Activated CD8-positive, alpha-beta memory T cell treated with anti-CD3 and anti-CD28 coated beads, Interleukin-2, amount 50 U/mL, for 24 hours (primary cell): Measurements from ENCODE around the gene ERC2.

Source experiments
- DNase-seq: peaks from one replicate; pipeline ENCODE4 v3.0.0-alpha.2; 2020; ENCODE audit errors: extremely low read depth

ERC2 gene

GRCh38 chr3:56253941-56254665 is 214.2 kb downstream of the ERC2 start:
- DNase-seq: no peak

GRCh38 chr3:56251343-56251945 is 216.8 kb downstream of the ERC2 start:
- DNase-seq: no peak

- no peak for DNase-seq
These were observed 220.2 kb downstream of the ERC2 start for GRCh38 chr3:56248021-56248420.

GRCh38 chr3:56238299-56238698 is 230.0 kb downstream of the ERC2 start:
- DNase-seq: no peak

- DNase-seq: no peak
These were observed 234.5 kb downstream of the ERC2 start for GRCh38 chr3:56233742-56234141.

GRCh38 chr3:56229311-56229710 is 239.0 kb downstream of the ERC2 start:
- no peak for DNase-seq

- DNase-seq: no peak
These were observed 245.4 kb downstream of the ERC2 start for GRCh38 chr3:56222866-56223265.

- DNase-seq: no peak
These were observed 248.1 kb downstream of the ERC2 start for GRCh38 chr3:56219894-56220805.

- no peak for DNase-seq
These were observed 258.1 kb downstream of the ERC2 start for GRCh38 chr3:56209982-56210751.

- no peak for DNase-seq
These were observed 260.3 kb downstream of the ERC2 start for GRCh38 chr3:56207922-56208321.

- DNase-seq: no peak
These were observed 262.9 kb downstream of the ERC2 start for GRCh38 chr3:56205406-56205805.

GRCh38 chr3:56202997-56203396 is 265.3 kb downstream of the ERC2 start:
- no peak for DNase-seq

GRCh38 chr3:56201407-56201806 is 266.9 kb downstream of the ERC2 start:
- no peak for DNase-seq

- no peak for DNase-seq
These were observed 268.0 kb downstream of the ERC2 start for GRCh38 chr3:56200251-56200650.

- DNase-seq: no peak
These were observed 270.3 kb downstream of the ERC2 start for GRCh38 chr3:56197991-56198390.

- DNase-seq: no peak
These were observed 270.9 kb downstream of the ERC2 start for GRCh38 chr3:56197259-56197965.

GRCh38 chr3:56196700-56197099 is 271.6 kb downstream of the ERC2 start:
- no peak for DNase-seq

- no peak for DNase-seq
These were observed 274.7 kb downstream of the ERC2 start for GRCh38 chr3:56193519-56193918.

- DNase-seq: no peak
These were observed 276.3 kb downstream of the ERC2 start for GRCh38 chr3:56192001-56192400.

GRCh38 chr3:56190771-56191305 is 277.4 kb downstream of the ERC2 start:
- DNase-seq: no peak

GRCh38 chr3:56190130-56190529 is 278.1 kb downstream of the ERC2 start:
- DNase-seq: no peak
